GM21390 (cell line): ENCODE results near the gene SEZ6L2.
"Not testable (repeated sequence)": the region's sequence is repeated elsewhere in the genome, so short reads cannot be mapped to it uniquely, and the experiment has no call there.

Experiments
- ATAC-seq: cut with Tn5 transposase; IDR thresholded peaks from one replicate; pipeline ENCODE4 v1.9.1; 2021; ENCODE audit not compliant: unreplicated experiment

Gene SEZ6L2

DNA sequence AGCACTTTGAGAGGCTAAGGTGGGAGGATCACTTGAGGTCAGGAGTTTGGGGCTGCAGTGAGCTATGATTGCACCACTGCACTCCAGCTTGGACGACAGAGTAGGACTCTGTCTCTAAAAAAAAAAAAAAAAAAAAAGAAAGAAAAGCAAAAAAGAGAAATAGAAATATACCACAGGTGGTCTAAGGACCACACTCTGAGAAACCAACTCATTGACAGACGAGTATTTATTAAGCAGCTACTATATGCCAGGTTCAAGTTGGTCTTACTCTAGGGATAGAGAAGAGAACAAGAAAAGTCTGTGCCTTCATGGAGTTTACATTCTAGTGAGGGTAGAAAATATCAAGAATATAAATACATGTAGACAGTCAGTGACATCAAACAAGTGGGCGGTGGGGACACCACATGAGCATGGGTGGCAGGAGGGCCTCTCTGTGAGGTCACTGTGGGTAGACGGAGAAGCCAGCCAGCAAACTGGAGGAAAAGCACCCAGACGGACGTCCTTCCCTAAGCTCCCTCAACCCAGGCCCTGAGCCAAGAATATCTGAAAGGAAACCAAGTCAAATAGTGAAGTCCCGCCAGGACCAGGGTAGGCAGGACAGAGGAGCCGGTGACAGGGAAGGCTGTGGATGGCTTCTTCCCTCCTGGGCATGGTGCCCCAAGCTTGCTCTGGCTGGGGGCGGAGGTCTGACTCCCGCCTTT is 41.1 kb downstream of the SEZ6L2 start:
- ATAC-seq, result no peak

DNA sequence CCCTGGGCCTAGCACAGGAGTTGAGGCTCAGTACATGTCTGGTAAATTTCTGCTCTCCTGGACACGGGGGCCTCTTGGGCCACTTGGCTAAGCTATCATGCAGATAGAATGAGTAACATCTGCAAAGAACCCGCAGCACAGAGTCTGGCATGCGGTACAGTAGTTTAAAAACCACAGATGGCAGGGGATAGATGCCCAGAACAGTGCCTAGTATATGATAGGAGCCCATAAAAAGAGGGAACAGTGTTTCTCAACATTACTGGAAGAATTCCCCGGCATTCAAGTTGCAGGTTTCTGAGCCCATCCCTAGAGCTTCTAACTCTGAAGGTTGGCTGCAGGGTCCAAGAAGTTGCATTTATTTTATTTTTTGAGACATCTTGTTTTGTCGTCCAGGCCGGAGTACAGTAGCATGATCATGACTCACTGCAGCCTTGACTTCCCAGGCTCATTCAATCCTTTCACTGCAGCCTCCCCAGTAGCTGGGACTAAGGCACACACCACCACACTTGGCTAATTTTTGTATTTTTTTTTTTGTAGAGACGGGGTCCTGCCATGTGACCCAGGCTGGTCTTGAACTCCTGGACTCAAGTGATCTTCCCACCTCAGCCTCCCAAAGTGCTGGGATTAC is 42.1 kb downstream of the SEZ6L2 start:
- no peak for ATAC-seq

DNA sequence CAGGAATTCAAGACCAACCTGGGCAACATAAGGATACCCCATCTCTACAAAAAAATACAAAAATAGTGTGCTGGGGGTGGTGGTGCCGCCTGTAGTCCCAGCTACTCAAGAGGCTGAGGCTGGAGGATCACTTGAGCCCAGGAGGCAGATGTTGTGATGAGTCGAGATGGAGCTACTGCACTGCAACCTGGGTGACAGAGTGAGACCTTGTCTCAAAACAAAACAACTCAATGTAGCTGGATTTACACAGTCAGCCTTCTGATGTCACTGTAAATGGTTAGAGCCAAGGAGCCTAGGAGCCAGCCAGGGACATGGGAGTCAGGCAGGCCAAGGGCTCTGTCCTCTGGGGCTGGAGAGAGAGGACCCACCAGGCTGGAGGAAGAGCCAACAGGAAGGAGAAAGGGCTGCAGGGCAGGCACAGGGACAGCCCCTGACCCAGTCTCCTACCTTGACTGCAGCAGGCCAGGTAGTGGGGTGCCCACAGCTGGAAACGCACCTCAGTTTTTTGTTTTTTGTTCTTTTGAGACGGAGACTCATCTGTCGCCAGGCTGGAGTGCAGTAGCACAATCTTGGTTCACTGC is 44.7 kb downstream of the SEZ6L2 start:
- no peak for ATAC-seq

DNA sequence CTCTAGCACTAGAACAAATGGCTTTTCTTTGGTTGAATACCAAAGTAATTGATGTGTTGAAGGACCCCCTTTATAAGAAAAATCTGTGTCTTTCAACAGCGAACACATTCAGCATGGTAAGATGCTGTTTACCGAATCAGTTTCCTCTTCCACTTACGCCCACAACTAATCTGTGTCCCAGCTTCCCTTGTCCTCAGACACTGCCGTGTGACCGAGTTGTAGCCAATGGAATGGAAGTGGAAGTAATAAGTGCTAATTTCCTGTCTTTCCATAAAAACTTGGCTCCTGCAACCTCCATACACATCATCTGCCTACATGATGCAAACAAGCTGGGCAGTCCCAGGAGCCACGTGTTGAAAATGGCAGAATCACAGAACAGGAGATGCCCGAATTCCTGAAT is 46.7 kb downstream of the SEZ6L2 start:
- no peak for ATAC-seq

DNA sequence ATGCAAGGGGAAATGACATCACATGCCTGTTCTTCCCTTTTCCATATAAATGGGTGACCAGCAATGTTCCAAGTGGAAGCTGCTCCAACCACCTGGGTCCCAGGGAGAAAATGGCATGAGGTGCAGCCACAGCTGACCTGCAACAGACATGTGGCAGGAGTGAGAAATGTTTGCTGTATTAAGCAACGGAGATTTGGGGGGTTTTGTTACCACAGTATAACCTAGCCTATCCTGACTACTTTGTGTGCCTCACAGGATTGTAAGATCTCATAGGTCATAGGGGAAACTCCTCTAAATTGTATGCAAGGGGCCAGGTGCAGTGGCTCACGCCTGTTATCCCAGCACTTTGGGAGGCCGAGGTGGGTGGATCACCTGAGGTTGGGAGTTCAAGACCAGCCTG is 48.4 kb downstream of the SEZ6L2 start:
- no peak for ATAC-seq

DNA sequence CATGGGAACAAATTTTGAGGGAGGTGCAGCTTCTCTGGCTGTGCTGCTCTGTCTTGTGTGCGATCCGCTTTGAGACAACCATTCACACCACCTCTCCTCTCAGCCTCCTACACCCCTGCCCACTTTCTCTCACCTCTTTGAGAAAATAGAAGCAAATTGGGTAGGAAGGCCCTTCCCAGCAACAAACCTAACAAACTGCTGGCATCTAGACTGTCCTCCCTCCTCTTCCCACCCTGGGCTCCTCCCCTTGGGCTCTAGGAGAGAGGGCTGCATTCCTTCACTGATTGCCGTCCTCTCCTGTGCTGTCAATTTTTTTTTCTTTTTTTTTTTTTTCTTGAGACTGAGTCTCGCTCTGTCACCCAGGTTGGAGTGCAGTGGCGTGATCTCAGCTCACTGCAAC is 49.8 kb downstream of the SEZ6L2 start:
- ATAC-seq, result no peak

DNA sequence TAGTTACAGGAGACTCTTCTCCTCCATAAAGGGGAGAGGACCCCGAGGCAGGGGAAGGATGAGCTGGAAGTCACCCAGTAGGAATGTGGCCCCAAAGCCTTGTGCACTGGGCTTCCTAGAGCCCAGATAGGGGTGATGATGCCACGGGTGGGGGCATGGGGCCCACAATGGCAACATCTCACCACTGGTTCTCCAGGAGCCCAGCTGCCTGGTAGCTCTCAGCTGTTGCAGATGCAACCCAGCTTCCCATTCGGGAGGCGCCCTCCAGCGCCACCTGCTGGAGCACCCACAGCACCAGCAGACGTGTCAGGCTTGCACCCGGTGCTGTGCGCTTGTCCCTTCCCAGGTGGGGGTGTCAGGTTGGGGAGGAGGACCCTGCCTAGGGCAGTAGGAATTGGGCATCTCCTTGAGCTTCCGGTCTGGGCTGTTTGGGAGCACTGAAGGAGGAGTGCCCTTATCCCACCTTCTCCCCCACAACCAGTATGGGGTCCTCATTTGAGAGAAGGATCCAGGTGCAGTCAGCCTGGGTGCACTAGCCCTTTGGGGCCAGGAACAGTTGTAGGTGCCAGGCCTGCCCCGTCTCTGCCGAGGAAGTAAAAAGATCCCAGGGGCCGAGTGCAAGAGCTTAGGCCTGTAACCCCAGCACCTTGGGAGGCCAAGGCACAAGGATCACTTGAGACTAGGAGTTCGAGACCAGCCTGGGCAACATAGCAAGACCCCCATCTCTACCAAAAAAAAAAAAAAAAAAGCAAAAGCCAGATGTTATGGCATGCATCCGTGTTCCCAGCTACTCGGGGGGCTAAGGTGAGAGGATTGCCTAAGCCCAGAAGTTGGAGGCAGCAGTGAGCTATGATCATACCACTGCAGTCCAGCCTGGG is 50.7 kb downstream of the SEZ6L2 start:
- no peak for ATAC-seq

DNA sequence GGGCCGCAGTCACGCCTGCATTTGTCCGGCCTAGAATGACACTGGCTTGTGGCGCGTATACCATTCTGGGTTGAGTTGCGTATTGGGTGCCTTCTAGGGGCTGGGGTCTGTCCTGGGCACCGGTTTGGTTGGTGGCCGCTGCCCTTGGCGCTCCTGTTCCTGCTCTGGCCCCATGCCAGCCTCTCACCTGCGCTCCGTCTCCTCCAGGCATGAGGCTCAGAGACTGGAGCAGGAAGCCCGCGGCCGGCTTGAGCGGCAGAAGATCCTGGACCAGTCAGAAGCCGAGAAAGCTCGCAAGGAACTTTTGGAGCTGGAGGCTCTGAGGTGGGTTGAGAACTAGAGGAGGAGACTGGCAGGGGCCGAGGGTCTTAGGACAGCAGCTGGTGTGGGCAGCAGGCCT is 53.7 kb downstream of the SEZ6L2 start:
- no peak for ATAC-seq

DNA sequence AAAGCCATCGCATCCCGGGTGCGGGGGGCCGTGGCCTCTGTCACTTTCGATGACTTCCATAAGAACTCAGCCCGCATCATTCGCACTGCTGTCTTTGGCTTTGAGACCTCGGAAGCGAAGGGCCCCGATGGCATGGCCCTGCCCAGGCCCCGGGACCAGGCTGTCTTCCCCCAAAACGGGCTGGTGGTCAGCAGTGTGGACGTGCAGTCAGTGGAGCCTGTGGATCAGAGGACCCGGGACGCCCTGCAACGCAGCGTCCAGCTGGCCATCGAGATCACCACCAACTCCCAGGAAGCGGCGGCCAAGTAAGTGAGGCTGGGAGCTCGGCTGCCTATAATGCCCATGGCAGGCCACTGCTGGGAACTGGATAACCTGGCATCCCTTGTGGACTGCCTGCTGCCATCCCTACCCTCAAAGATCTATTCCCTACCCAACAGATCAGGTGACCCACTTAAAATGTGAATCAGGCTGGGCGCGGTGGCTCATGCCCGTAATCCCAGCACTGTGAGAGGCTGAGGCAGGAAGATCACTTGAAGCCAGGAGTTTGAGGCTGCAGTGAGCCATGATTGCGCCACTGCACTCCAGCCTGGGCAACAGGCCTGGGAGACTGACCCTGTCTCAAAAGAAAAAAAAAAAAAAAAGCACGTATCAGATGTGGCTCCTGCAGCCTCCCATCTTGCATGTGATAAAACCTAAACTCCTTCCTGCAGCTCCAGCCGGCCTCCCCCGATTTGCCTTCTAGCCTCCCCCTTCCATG is 54.6 kb downstream of the SEZ6L2 start:
- no peak for ATAC-seq

DNA sequence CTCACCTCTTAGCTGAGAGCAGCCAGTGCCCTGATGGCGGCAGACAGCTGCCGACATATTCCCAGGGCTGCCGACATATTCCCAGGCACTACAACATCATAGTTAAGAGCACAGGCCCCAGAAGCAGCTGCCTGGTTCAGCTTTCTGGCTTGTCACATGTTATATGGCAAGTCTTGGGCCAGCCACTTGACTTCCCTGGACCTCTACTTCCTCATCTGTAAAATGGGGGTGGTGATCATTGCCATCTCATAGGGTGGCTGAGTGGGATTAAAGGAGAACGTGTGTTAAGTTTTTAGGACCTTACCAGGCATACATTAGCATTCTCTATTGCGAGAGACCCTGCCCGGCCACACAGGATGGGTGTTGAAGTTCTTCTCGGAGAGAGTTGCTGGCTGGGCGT is 55.4 kb downstream of the SEZ6L2 start:
- ATAC-seq, result no peak

DNA sequence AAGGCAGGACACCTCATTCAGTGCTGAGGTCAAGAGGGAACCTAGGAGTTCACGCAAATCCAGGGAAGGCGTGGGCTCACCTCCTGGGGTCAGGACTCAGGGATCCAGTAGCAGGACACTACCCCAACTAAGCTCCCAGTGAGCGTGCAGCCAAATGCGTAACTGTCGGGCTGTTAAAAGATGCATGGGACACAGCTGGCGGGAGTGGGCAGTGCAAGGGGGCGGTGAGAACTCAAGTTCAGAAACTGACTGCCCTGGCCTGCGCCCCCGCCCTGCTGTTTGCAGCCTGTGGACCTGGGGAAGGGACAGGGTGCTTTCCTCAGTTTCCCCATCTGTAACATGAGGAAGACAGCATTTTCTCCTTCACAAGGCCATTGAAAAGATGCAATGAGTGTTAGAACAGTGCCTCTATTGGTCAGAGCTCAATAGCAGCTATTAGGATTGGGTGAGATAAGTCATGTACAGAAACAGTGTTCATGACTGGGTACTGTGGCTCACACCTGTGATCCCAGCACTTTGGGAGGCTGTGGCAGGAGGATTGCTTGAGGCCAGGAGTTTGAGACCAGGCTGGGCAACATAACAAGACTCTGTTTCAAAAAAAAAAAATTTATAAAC is 56.5 kb downstream of the SEZ6L2 start:
- ATAC-seq, result no peak

DNA sequence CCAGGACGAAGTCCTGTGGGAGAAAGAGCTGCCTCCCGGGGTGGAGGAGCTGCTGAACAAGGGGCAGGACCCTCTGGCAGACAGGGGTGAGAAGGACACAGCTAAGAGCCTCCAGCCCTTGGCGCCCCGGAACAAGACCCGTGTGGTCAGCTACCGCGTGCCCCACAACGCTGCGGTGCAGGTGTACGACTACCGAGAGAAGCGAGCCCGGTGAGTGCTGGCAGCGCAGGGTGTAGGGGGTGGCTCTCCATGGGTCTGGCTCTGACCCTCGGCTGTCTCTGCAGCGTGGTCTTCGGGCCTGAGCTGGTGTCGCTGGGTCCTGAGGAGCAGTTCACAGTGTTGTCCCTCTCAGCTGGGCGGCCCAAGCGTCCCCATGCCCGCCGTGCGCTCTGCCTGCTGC is 57.7 kb downstream of the SEZ6L2 start:
- ATAC-seq, result no peak

DNA sequence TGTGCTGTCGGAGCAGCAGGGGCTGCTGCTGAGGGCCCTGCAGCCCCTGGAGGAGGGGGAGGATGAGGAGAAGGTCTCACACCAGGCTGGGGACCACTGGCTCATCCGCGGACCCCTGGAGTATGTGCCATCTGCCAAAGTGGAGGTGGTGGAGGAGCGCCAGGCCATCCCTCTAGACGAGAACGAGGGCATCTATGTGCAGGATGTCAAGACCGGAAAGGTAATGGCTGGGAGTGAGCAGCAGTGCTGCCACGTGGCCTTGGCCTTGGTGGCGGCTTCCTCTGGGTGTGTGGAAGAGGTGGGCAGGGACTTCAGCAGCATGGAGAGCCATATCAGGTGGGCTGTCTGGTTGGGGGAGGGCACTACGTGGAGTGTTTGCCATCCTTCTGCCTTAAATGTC is 59.1 kb downstream of the SEZ6L2 start:
- no peak for ATAC-seq

DNA sequence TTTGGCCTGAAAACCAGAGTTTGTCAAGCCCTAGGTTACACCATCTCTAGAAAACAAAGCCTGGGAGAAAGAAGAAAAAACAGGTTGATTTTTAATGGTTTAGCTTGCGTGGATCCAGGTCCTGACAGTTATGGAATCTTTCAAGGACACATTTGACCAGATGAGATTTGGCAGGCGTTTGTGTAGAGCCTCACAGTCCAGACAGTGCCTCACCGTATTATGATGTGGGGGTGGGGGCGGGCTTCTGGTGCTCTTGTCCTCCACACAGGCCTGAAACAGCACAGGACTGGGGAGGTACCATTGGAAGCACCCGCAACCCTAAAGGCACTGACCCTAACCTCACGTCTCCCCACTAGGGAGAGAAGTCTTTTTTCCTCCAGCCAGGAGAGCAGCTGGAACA is 59.5 kb downstream of the SEZ6L2 start:
- no peak for ATAC-seq

DNA sequence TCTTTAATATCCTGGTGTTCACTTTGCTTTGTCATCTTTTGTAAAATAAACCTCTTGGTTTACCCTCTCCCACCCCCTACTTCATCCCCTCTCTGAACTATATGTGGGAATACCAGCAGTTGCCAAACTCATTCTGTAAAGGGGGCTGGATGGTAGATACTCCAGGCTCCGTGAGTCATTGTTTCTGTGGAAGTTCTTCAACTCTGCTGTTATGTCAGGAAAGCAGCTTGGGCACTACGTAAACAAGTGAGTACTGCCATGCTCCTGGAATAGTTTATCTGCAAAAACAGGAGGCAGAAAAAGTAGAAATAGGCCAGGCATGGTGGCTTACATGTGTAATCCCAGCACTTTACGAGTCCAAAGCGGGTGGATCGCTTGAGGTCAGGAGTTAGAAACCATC is 61.5 kb downstream of the SEZ6L2 start:
- ATAC-seq, result no peak

DNA sequence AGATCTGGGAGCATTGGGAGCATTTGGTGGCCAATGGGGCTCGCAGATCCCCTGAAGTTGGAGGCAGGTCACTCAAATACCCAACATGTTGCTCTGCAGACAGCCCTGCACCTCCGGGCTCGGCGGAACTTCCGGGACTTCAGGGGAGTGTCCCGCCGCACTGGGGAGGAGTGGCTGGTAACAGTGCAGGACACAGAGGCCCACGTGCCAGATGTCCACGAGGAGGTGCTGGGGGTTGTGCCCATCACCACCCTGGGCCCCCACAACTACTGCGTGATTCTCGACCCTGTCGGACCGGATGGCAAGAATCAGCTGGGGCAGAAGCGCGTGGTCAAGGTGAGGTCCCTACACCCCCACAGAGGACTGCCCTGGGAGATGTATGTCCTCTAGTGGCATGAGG is 62.7 kb downstream of the SEZ6L2 start:
- no peak for ATAC-seq

DNA sequence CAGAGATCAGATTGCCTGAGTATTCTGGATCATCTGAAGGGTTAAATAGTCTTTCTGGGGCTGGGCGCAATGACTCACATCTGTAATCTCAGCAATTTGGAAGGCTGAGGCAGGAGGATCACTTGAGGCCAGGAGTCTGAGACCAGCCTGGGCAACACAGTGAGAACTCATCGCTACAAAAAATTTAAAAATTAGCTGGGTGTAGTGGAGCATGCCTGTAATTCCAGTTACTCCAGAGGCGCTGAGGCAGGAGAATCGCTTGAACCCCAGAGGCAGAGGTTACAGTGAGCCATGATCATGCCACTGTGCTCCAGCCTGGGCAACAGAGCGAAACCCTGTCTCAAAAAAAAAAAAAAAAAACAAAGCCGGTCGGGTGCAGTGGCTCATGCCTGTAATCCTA is 63.4 kb downstream of the SEZ6L2 start:
- no peak for ATAC-seq

DNA sequence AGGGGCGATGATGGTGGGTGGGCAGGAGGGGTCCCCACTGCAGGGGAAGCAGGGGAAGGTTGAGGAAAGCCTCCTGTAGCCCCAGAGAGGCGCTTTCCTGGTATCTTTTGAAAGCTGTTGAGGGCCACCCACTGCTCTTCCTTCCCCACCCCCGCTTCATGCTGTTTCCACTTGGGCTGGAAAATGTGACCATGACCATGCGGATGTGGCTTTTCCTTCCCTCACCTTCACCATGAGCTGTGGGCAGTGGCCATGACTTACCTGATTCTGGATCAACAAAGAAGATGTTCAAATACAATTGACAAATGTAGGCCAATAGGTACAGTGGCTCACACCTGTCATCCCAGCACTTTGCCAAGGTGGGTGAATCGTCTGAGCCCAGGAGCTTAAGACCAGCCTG is 65.3 kb downstream of the SEZ6L2 start:
- no peak for ATAC-seq

DNA sequence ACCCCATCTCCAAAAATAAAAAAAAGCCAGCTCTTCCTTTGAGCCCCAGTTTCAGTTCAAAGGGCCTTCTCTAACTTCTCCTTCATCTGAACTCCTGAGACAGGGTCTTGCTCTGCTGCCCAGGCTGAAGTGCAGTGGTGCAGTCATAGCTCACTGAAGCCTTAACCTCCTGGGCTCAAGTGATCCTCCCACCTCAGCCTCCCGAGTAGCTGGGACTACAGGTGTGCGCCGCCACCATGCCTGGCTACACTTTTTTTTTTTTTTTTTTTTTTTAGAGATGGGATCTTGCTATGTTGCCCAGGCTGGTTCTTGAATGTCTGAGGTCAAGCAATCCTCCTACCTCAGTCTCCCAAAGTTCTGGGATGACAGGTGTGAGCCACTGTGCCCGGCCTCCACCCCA is 66.1 kb downstream of the SEZ6L2 start:
- not testable (repeated sequence) for ATAC-seq

DNA sequence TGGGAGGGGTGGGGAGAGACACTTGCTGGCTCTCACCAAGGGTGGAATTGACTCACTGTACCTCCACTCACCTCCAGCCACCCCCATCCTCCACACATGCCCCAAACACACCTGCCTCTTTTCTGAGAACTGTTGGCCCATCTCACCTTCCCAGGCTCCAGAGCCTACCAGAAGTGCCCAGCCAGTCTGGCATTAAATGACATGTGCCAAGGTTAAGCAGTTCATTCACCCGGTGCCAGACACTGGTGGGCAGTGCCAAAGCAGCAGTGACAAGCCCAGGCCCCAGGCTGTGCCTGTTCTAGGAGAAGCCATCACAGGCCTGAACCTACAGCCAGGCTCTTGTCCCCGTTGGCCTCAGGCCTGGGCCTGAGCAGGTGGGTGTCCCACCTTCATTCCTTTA is 67.9 kb downstream of the SEZ6L2 start:
- no peak for ATAC-seq

DNA sequence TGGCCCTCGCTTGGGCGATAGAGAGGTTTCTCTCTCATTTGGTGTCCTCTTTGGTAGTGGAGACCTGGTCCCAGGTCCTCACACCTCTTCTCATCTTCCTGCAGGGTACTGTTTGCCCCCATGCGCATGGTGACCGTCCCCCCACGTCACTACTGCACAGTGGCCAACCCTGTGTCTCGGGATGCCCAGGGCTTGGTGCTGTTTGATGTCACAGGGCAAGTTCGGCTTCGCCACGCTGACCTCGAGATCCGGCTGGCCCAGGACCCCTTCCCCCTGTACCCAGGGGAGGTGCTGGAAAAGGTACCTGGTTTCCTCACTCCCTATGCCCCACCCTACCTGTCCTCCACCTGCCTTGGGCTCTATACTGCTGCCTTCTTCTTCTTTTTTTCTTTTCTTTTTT is 68.6 kb downstream of the SEZ6L2 start:
- no peak for ATAC-seq
